ENCODE data around the gene CCBE1. TPM values are rescaled to one million over a fixed set of nuclear protein-coding genes. Genes with fewer than 3 reads are reported as not detected.
A peak's percentile ranks its signal among the peaks of the same experiment; 100 is the strongest.
"Not testable (repeated sequence)": the region's sequence is repeated elsewhere in the genome, so short reads cannot be mapped to it uniquely, and the experiment has no call there.

Gene CCBE1
- total RNA-seq, 4 donors from 2014 or later, result 1.3 to 30.2 (median 8.0) TPM

- no peak for ATAC-seq (ENCODE audit: low FRiP score)
- no peak for DNase-seq (ENCODE audit: low spot score)
- no peak for TF ChIP-seq CTCF (IDR thresholded peaks at IDR 0.05)
These were observed 18.7 kb upstream of the CCBE1 start for GRCh38 chr18:59715966-59716369.

GRCh38 chr18:59715445-59715844, 18.2 kb upstream of the CCBE1 start:
- no peak for TF ChIP-seq CTCF (IDR thresholded peaks at IDR 0.05)
- no peak for DNase-seq (ENCODE audit: low spot score)
- ATAC-seq (ENCODE audit: low FRiP score), result no peak

- not testable (repeated sequence) for ATAC-seq (ENCODE audit: low FRiP score); DNase-seq (ENCODE audit: low spot score)
These were observed 16.9 kb upstream of the CCBE1 start for GRCh38 chr18:59714096-59714495.

- TF ChIP-seq CTCF (IDR thresholded peaks at IDR 0.05), result no peak
- ATAC-seq (ENCODE audit: low FRiP score) (no peak), DNase-seq (ENCODE audit: low spot score) (no peak)
These were observed 15.1 kb upstream of the CCBE1 start for GRCh38 chr18:59712311-59712710.

- no peak for TF ChIP-seq CTCF (IDR thresholded peaks at IDR 0.05)
- no peak for DNase-seq (ENCODE audit: low spot score)
- no peak for ATAC-seq (ENCODE audit: low FRiP score)
These were observed 11.8 kb upstream of the CCBE1 start for GRCh38 chr18:59708988-59709387.

- no peak for TF ChIP-seq CTCF (IDR thresholded peaks at IDR 0.05)
- ATAC-seq (ENCODE audit: low FRiP score) (no peak), DNase-seq (ENCODE audit: low spot score) (no peak)
These were observed 10.1 kb upstream of the CCBE1 start for GRCh38 chr18:59707306-59707705.

- ATAC-seq (ENCODE audit: low FRiP score) (no peak), DNase-seq (ENCODE audit: low spot score) (no peak)
- no peak for TF ChIP-seq CTCF (IDR thresholded peaks at IDR 0.05)
These were observed 9.3 kb upstream of the CCBE1 start for GRCh38 chr18:59706499-59706898.

GRCh38 chr18:59705145-59705544, 7.9 kb upstream of the CCBE1 start:
- ATAC-seq (ENCODE audit: low FRiP score), result peak; percentile 50
- no peak for DNase-seq (ENCODE audit: low spot score)
- TF ChIP-seq CTCF (IDR thresholded peaks at IDR 0.05), result no peak

All from omental fat pad (tissue), 4 donors.